Activated T-helper 9 cell treated with anti-CD3 and anti-CD28 coated beads, Interleukin-2, amount 50 U/mL, for 16 hours (primary cell): ENCODE results near the gene C13orf46.
"Not testable (repeated sequence)": the region's sequence is repeated elsewhere in the genome, so short reads cannot be mapped to it uniquely, and the experiment has no call there.

Experiments
- DNase-seq: peaks from one replicate; pipeline ENCODE4 v3.0.0-alpha.2; 2020; ENCODE audit warnings: low read depth

Gene C13orf46

GRCh38 chr13:113991676-113992179 lies 17.9 kb upstream of the C13orf46 start:
- DNase-seq: no peak

DNA sequence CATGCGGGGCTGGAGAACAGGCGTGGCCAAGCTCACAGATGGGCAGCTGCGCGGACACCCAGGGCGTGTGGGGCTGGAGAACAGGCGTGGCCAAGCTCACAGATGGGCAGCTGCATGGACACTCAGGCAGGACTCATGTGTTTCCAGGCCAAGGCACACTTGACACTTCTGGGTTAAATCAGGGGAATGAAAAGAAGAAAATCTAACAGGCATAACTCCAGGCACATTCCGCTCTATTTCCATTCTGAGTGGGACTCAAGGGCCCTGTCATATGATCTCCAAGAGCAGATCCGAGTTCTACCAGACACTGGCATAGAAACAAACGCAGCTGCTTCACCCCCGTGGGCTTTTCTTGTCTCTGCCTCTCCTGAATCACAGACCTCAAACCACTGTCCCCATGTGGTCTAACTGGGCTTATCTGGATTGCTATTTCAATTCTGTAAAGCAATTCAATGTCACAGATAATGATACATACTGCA lies 17.4 kb upstream of the C13orf46 start:
- DNase-seq: no peak

- DNase-seq: no peak
Measured at GRCh38 chr13:113990321-113990837, 16.5 kb upstream of the C13orf46 start.

DNA sequence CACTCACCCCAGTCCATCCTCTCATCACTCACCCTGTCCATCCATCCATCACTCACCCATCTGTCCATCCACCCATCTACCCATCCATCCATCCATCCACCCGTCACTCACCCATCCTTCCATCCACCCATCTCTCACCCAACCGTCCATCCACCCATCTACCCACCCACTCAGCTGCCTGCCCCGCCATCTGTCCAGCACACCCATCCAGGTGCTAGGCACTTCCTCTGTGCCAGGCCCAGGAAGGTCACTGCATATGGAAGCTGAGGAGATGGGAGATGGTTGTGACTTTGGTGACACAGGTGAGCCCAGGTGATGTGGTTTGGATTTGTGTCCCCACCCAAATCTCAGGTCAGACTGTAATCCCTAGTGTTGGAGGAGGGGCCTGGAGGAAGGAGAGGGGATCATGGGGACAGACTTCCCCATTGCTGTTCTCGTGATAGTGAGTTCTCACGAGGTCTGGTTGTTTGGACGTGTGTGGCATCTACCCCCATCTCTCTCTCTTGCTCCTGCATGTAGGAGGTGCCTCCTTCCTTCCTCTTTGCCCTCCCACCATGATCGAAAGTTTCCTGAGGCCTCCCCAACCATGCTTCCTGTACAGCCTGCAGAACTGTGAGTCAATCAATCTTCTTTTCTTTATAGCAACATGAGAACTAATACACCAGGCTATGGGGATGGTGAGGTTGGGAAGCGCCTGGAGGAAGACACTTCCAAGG lies 15.9 kb upstream of the C13orf46 start:
- DNase-seq: no peak

DNA sequence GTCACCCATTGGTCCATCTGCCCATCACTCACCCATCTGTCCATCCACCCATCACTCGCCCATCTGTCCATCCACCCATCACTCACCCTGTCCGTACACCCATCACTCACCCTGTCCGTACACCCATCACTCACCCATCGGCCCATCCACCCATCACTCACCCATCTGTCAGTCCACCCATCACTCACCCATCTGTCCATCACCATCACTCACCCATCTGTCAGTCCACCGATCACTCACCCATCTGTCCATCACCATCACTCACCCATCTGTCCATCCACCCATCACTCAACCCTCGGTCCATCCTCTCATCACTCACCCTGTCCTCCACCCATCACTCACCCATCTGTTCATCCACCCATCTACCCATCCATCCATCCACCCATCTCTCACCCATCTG lies 15.0 kb upstream of the C13orf46 start:
- not testable (repeated sequence) for DNase-seq

DNA sequence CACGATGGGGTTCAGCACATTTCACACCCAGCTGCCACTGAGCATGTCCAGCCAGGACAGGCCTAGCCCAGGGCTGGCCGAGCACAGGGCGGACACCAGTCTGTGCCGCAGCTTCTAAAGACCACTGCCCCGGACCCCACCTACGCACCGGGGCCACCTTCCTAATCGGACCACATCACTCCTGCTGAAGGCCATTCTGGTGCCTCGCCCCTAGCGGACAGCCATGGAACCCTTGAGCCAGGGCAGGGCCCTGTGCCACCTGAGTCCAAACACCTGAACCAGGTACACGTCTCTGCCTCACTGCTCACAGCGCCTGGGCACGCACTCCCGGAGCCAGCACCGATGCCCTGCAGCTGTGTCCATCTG lies 8.4 kb upstream of the C13orf46 start:
- DNase-seq: no peak

- no peak for DNase-seq
Measured at GRCh38 chr13:113981611-113982295, 7.9 kb upstream of the C13orf46 start.

GRCh38 chr13:113981194-113981605 lies 7.3 kb upstream of the C13orf46 start:
- DNase-seq: no peak

- DNase-seq: no peak
Measured at GRCh38 chr13:113980489-113981064, 6.7 kb upstream of the C13orf46 start.

DNA sequence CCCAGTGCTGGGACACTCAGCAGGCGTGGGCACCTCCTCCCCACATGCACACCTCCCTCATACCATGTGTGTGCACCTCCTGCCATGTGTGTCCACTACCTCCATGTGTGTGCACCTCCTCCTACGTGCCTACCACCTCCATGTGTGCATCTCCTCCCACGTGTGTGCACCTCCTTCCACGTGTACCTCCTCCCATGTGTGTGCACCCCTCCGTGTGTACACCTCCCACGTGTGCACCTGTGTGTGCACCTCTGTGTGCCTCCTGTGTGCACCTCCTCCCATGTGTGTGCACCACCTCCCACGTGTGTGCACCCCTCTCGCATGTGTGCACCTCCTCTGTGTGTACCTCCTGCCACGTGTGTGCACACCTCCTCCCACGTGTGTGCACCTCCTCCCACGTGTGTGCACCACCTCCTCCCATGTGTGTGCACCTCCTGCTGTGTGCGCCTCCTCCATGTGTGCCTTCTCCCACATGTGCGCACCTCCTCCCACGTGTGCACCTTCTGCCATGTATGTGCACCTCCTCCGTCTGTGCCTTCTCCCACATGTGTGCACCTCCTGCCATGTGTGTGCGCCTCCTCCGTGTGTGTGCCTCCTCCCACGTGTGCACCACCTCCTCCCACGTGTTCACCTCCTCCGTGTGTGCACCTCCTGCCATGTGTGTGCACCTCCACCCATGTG lies 6.1 kb upstream of the C13orf46 start:
- no peak for DNase-seq

DNA sequence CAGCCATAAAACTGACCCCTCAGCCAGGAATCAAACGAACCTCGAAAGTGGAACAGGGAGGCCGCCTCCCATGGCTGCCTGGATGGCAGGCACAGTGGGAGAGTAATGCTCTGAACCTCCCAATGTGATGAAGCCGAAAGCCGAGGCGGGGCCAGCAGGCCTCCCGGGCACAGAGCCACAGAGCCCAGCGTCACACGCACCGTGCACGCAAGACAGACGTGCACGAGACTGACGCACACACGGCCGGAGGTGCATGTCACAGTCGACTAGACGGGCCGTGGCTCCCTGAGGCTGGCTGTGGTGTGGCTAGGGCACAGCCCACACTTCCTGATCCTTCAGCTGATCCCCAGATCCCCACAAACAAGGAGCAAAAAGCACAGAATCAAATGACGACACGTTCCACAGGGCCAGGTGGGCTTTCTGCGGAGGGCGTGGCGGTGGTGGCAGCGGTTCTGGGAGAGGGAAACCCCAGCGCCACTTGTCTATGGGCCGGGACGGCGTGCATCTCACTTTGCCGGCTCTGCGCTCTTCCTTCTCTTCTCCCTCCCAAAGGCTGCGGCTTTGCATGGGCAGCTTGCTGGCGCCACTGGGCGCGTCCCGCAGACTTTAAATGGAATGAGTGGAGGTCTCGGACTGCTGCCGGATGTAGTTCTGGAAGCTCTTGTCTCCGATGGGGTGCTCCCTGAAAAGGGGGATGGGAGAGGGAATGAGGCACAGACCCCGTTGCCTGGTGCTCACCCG lies 5.0 kb upstream of the C13orf46 start:
- DNase-seq: no peak

GRCh38 chr13:113977976-113978375 lies 4.1 kb upstream of the C13orf46 start:
- DNase-seq: no peak

DNA sequence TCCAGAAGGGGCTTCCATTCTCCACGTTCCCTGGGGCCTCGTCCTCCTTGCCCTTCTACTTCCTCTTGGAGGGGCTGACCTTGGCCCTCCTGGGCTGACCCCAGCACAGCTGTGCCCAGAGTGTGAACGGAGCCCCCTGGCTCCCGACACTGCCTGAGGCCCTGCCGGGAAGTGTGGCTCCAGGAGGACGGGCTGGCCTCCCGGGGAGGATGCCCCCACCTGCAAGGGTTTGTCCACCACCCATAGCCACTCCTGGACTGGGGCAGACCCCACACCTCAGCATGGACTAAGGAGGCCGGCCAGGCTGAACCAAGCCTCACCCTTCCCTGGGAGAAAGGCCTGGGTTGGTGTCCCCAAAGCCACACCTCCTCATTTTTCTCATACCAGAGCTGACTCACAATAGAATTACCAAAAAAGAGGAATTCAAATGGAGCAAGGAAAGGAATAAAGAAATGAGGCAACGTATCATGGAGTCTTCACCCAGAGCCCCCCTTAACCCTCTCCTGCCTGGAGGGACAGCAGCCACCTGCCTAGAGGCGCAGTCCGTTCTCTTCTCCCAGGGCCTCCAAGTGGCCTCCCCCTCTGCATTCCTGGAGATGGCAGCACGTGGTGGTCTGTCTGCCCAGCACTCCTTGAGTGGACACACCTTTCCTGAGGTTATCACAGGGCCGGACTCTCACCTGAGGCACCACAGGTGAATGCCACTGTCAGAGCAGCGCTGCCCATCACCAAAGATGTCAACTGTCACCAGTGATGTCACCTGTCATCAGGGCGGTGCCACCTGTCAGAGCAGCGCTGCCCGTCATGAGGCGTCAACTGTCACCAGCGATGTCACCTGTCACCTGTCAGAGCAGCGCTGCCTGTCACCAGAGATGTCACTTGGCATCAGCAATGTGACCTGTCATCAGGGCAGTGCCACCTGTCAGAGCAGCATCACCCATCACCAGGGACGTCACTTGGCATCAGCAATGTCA lies 3.1 kb upstream of the C13orf46 start:
- DNase-seq: no peak

DNA sequence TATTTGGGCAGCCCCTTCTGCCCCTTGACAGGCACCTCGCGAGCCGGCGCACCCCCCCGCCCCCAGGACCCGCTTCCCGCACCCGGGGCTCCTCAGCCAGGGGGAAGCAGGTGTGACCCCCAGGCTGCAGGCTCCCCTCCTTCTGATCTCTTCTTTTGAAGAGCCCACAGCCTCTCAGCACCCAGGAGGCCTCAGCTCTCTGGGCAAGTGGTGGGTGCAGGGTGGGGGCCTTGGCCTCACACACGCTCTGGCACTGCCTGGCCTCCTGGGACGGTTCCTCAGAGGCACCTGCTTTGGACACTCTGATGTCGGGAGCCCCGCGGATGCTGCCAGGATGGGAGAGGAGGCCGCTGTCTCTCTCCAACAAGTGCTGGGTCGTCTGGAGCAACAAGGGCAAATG lies 1.5 kb upstream of the C13orf46 start:
- no peak for DNase-seq

DNA sequence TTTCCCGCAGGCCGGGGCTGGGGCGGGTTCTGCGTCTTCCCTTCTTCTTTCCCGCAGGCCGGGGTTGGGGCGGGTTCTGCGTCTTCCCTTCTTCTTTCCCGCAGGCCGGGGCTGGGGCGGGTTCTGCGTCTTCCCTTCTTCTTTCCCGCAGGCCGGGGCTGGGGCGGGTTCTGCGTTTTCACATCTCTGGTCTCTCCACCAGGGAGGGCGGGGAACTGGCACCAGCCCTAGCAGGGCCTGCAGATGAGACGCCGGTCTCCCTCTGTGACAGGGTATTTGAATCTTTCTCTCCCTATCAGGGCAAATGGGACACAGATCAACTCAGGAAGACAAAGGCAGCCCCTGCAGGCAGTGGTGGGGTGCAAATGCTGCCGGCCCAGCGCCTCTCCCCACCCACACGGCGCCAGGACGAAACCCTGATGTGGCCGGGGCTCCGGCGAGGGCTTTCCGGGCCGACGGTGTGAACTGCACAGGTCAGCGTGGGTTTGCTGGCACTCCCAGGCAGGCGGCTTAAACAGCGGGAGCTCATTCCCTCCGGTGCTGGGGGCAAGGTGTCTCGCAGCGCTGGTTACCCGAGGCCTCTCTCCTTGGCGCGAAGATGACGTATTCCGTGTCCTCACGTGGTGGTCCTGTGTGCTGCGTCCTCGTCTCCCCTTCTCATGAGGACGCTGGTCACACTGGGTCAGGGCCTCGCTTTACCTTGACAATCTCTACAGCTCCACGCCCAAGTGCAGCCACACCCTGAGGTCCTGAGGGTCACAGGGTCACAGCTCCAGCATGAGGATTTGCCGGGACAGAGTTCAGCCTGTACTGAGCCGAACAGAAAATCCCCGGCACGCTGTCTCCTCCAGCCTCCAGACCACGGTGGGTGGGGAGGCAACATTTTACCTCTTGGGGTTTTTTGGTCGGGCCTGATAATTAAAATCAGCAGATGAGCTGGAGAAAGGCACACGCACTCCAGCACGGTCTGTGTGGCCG lies 717 bp upstream of the C13orf46 start:
- no peak for DNase-seq

DNA sequence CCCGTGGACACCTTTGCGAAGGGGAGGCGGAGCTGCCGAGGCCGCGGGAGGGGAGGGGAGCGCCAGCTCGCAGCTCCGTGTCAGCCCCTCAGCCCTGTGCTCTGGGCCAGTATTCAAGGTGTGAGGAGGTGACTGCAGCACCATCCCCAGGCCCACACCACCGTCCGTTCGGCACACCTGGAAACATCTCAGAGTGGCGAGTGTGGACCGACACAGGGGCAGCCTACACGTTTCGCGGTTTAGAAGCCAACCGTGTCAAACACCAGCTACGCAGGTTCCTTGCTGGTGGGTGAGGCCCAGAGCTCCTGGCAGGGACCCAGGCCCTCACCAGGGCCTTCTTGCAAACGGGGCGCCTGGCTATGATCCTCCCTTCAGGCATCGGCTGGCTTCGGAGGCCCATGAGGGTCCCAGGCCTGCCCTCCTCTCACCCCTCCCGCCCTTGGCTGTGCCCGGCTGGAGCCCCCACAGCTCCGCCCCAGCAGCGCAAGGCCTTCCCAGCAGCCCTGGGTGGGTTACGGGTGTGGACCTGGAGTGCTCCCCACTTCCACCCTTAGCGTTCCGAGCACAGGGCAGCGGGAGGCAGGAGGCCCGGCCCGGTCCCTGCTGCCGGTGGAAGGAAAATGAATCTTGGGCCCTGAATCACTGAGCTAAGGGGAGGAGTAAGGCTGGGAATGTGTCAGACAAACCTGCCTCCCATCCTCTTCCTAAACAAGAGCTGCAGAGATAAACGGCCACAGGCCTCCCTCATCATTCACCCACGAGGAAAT lies 1.2 kb downstream of the C13orf46 start:
- DNase-seq: no peak

- no peak for DNase-seq
Measured at GRCh38 chr13:113971471-113972231, 2.2 kb downstream of the C13orf46 start.
